DND-41 (cell line): ENCODE results near the gene MIGA1.

ENCODE experiments used
- EZH2 ChIP-seq: IDR thresholded peaks from 3 replicates; pipeline ENCODE4 v1.6.1; 2012; ENCODE audit warnings: borderline replicate concordance, low read depth, mild to moderate bottlenecking, moderate library complexity, low read length, inconsistent platforms; ENCODE audit not compliant: severe bottlenecking
- TF ChIP-seq, protein P1 (sequence below): IDR thresholded peaks from 2 replicates; pipeline ENCODE4 v1.5.1; 2012; ENCODE audit warnings: borderline replicate concordance, low read length, moderate library complexity, mild to moderate bottlenecking; ENCODE audit not compliant: poor library complexity, severe bottlenecking; ENCODE audit errors: extremely low read depth

GRCh38 chr1:77866296-77866695 is 86.8 kb downstream of the MIGA1 start:
- TF ChIP-seq, protein P1, sequence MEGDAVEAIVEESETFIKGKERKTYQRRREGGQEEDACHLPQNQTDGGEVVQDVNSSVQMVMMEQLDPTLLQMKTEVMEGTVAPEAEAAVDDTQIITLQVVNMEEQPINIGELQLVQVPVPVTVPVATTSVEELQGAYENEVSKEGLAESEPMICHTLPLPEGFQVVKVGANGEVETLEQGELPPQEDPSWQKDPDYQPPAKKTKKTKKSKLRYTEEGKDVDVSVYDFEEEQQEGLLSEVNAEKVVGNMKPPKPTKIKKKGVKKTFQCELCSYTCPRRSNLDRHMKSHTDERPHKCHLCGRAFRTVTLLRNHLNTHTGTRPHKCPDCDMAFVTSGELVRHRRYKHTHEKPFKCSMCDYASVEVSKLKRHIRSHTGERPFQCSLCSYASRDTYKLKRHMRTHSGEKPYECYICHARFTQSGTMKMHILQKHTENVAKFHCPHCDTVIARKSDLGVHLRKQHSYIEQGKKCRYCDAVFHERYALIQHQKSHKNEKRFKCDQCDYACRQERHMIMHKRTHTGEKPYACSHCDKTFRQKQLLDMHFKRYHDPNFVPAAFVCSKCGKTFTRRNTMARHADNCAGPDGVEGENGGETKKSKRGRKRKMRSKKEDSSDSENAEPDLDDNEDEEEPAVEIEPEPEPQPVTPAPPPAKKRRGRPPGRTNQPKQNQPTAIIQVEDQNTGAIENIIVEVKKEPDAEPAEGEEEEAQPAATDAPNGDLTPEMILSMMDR = no peak
- TF ChIP-seq EZH2 = no peak
